Cardiac fibroblast (primary cell): ENCODE data around the gene SAMD3.

Experiments
- DNase-seq, 2 donors: peaks; one replicate each; pipeline versions ENCODE4 v3.0.0 to v3.0.0-alpha.2; 2010; ENCODE audit warnings: low read depth in 2 of 2
- H3K4me3 ChIP-seq, 2 donors: replicated peaks in 1 of 2; 1 replicate in 1 of 2; 2 replicates in 1 of 2; pipeline ENCODE4 v1.5.1; 2011; ENCODE audit warnings: low read depth in 2 of 2, low read length in 2 of 2, mild to moderate bottlenecking in 2 of 2, moderate library complexity in 1 of 2
- CTCF ChIP-seq: IDR thresholded peaks from one replicate; pipeline ENCODE4 v1.5.1; 2011; ENCODE audit warnings: low read depth, mild to moderate bottlenecking, low read length, inconsistent platforms

Gene SAMD3

DNA sequence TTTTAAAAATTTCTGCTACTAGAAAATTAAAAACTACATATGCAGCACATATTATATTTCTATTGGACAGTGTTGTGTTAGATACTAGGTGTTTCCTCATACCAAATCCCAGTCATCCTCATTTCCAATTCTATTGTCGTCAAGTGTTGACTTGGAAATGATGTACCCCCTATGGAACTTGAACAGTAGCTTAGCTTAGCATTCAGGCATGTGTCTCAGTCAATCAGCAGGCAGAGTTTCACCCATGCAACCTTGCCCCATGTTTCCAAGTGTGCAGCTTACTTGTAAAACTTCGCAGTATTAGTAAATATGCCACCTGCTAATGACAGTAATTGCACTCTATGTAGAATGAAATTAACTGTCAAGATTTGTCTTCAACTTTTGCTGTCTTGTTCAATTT, 59.5 kb downstream of the SAMD3 start:
- no peak for DNase-seq
- TF ChIP-seq CTCF: no peak
- no peak overlapping the region for H3K4me3 ChIP-seq

DNA sequence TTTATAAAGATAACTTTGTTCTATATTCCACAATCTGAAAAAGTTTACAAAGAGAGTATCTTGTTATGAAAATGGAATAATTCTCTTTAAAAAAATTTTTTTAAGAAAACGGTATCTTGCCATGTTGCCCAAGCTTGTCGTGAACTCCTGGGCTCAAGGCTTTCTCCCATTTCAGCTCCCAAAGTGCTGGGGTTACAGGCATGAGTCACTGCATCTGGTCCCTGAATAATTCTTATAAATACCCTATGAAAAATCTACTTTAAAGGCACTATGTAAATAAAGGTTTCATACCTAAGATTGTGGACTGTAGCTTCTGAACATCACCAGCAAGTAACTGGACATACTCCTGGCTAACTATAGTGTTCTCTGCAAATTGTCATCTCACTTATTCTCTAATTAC, 60.3 kb downstream of the SAMD3 start:
- H3K4me3 ChIP-seq: no peak overlapping the region
- TF ChIP-seq CTCF: no peak
- no peak for DNase-seq

- no peak overlapping the region for H3K4me3 ChIP-seq
- TF ChIP-seq CTCF: no peak
- DNase-seq: peak; percentile 26 to 44
These were observed 60.9 kb downstream of the SAMD3 start for GRCh38 chr6:130161683-130162404.

- H3K4me3 ChIP-seq: no peak overlapping the region
- peak in 1 of 2 donors; percentile 14 for DNase-seq
- no peak for TF ChIP-seq CTCF
These were observed 62.8 kb downstream of the SAMD3 start for GRCh38 chr6:130159956-130160355.

GRCh38 chr6:130158548-130158947, 64.2 kb downstream of the SAMD3 start:
- DNase-seq: no peak
- H3K4me3 ChIP-seq: no peak overlapping the region
- TF ChIP-seq CTCF: no peak

DNA sequence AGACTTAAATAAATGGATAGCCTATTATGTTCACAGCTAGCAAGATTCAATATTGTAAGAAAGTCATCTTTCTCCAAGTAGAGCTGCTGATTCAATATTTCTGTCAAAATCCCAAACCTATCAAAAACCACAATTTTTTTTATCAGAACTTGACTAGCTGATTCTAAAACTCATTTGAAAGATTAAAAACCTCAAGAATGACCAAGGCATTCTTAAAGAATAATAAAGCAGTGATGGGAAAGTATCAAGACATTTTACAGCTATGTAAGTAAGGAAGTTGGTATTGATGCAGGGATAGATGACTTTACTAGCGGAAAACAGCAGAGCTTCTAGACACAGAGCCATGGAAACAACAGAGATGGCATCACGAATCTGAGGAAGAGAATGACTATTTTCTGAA, 64.7 kb downstream of the SAMD3 start:
- TF ChIP-seq CTCF: no peak
- H3K4me3 ChIP-seq: no peak overlapping the region
- no peak for DNase-seq

DNA sequence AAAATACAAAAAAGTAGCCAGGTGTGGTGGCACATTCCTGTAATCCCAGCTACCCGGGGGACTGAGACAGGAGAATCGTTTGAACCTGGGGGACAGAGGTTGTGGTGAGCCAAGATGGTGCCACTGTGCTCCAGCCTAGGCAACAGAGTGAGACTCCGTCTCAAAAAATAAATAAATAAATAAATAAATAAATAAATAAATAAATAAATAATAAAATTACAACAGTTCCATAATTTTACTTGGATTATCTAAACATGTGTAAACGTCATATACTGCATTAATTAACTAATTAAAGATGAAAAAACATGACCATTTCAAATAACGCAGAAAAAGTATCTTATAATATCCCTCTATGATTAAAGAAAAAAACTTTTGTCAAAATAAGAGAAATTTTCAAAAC, 65.8 kb downstream of the SAMD3 start:
- no peak overlapping the region for H3K4me3 ChIP-seq
- no peak for DNase-seq
- TF ChIP-seq CTCF: no peak
